ENCODE results near the gene ANO1. TPM values are rescaled to one million over a fixed set of nuclear protein-coding genes. Genes with fewer than 3 reads are reported as not detected.
A peak's percentile ranks its signal among the peaks of the same experiment; 100 is the strongest.

ANO1 gene
- total RNA-seq, 1 donor from 2014 or later, result 244 TPM

- peaks cover 37 to 59% of the 10 kb centered on the region in 2 donors for H3K36me3 ChIP-seq
- H3K27me3 ChIP-seq, result no peaks in the 10 kb centered on the region
- H3K9me3 ChIP-seq, result no peaks in the 10 kb centered on the region
- TF ChIP-seq CTCF (IDR thresholded peaks at IDR 0.05), result no peak
- H3K27ac ChIP-seq, result peak overlapping the region; percentile 66 to 75
- DNase-seq (ENCODE audit: low spot score in 2 of 2), result no peak
- peak overlapping the region in 1 of 2 donors; percentile 25 for H3K4me3 ChIP-seq
- intact Hi-C loops (cut with DNase I), result no loop called here
- peaks cover 5 to 18% of the 10 kb centered on the region in 2 donors for H3K4me1 ChIP-seq
These were observed 57.0 kb downstream of the ANO1 start for GRCh38 chr11:70135142-70135541.

- peak overlapping the region in 1 of 2 donors; percentile 25 for H3K4me3 ChIP-seq
- no peaks in the 10 kb centered on the region for H3K9me3 ChIP-seq
- TF ChIP-seq CTCF (IDR thresholded peaks at IDR 0.05), result no peak
- intact Hi-C loops (cut with DNase I), result no loop called here
- H3K4me1 ChIP-seq, result peaks cover 5 to 17% of the 10 kb centered on the region in 2 donors
- peak overlapping the region; percentile 66 to 75 for H3K27ac ChIP-seq
- DNase-seq (ENCODE audit: low spot score in 2 of 2), result no peak
- no peaks in the 10 kb centered on the region for H3K27me3 ChIP-seq
- H3K36me3 ChIP-seq, result peaks cover 34 to 57% of the 10 kb centered on the region in 2 donors
These were observed 57.5 kb downstream of the ANO1 start for GRCh38 chr11:70135625-70136059.

- peaks cover 25 to 45% of the 10 kb centered on the region in 2 donors for H3K36me3 ChIP-seq
- peak overlapping the region in 1 of 2 donors; percentile 14 for H3K27ac ChIP-seq
- no peaks in the 10 kb centered on the region for H3K27me3 ChIP-seq
- intact Hi-C loops (cut with DNase I), result no loop called here
- no peak for TF ChIP-seq CTCF (IDR thresholded peaks at IDR 0.05)
- H3K4me1 ChIP-seq, result peaks cover 10 to 29% of the 10 kb centered on the region in 2 donors
- H3K9me3 ChIP-seq, result no peaks in the 10 kb centered on the region
- H3K4me3 ChIP-seq, result no peak overlapping the region
- no peak for DNase-seq (ENCODE audit: low spot score in 2 of 2)
These were observed 59.3 kb downstream of the ANO1 start for GRCh38 chr11:70137383-70137782.

- intact Hi-C loops (cut with DNase I), result no loop called here
- DNase-seq (ENCODE audit: low spot score in 2 of 2), result no peak
- Histone ChIP-seq H3K27ac (no peak overlapping the region), H3K4me1 (peaks cover 10 to 29% of the 10 kb centered on the region in 2 donors), H3K9me3 (no peaks in the 10 kb centered on the region), H3K4me3 (no peak overlapping the region), H3K36me3 (peaks cover 15 to 35% of the 10 kb centered on the region in 2 donors), H3K27me3 (no peaks in the 10 kb centered on the region)
- TF ChIP-seq CTCF (IDR thresholded peaks at IDR 0.05), result no peak
These were observed 60.3 kb downstream of the ANO1 start for GRCh38 chr11:70138403-70138802.

- peaks cover 16 to 34% of the 10 kb centered on the region in 2 donors for H3K36me3 ChIP-seq
- DNase-seq (ENCODE audit: low spot score in 2 of 2), result no peak
- H3K27me3 ChIP-seq, result no peaks in the 10 kb centered on the region
- H3K27ac ChIP-seq, result peak overlapping the region; percentile 35 to 40
- no peak for TF ChIP-seq CTCF (IDR thresholded peaks at IDR 0.05)
- peaks cover 10 to 22% of the 10 kb centered on the region in 2 donors for H3K4me1 ChIP-seq
- H3K4me3 ChIP-seq, result no peak overlapping the region
- no peaks in the 10 kb centered on the region for H3K9me3 ChIP-seq
- intact Hi-C loops (cut with DNase I), result no loop called here
These were observed 61.8 kb downstream of the ANO1 start for GRCh38 chr11:70139785-70140410.

All from ascending aorta (tissue), 2 donors.